ENCODE measurements around the gene SMARCE1. TPM values are rescaled to one million over a fixed set of nuclear protein-coding genes. Genes with fewer than 3 reads are reported as not detected.

The SMARCE1 gene
- total and polyA plus RNA-seq, 8 donors = 83.9 to 262 (median 227) TPM

GRCh38 chr17:40623419-40624210 is 24.0 kb downstream of the SMARCE1 start:
- H3K4me1 ChIP-seq = peaks cover 5 to 11% of the 10 kb centered on the region in 2 donors
- TF ChIP-seq CTCF (IDR thresholded peaks at IDR 0.05) = no peak
- intact Hi-C loops (cut with DNase I) = no loop called here
- H3K27me3 ChIP-seq = no peaks in the 10 kb centered on the region
- ATAC-seq = no peak
- H3K9me3 ChIP-seq = no peaks in the 10 kb centered on the region
- no peak for DNase-seq
- H3K36me3 ChIP-seq = peaks cover 0 to 19% of the 10 kb centered on the region in 2 donors
- no peak overlapping the region for H3K4me3 ChIP-seq
- H3K27ac ChIP-seq = no peak overlapping the region

GRCh38 chr17:40622509-40622928 is 25.1 kb downstream of the SMARCE1 start:
- Histone ChIP-seq H3K27ac (no peak overlapping the region), H3K9me3 (no peaks in the 10 kb centered on the region), H3K4me1 (peaks cover 5 to 16% of the 10 kb centered on the region in 2 donors), H3K4me3 (no peak overlapping the region), H3K27me3 (no peaks in the 10 kb centered on the region), H3K36me3 (peaks cover 0 to 8% of the 10 kb centered on the region in 2 donors)
- no peak for TF ChIP-seq CTCF (IDR thresholded peaks at IDR 0.05)
- ATAC-seq (no peak), DNase-seq (no peak)
- intact Hi-C loops (cut with DNase I) = no loop called here

GRCh38 chr17:40621578-40621977 is 26.0 kb downstream of the SMARCE1 start:
- ATAC-seq (no peak), DNase-seq (peak in 1 of 4 donors; percentile 26)
- H3K27ac ChIP-seq = no peak overlapping the region

GRCh38 chr17:40621019-40621418 is 26.6 kb downstream of the SMARCE1 start:
- H3K36me3 ChIP-seq = no peaks in the 10 kb centered on the region
- H3K9me3 ChIP-seq = no peaks in the 10 kb centered on the region
- no peaks in the 10 kb centered on the region for H3K27me3 ChIP-seq
- H3K4me3 ChIP-seq = no peak overlapping the region
- no peak for ATAC-seq
- no peak for TF ChIP-seq CTCF (IDR thresholded peaks at IDR 0.05)
- peaks cover 5 to 18% of the 10 kb centered on the region in 2 donors for H3K4me1 ChIP-seq
- no peak overlapping the region for H3K27ac ChIP-seq
- intact Hi-C loops (cut with DNase I) = no loop called here
- no peak for DNase-seq

More at GRCh38 chr17:40621578-40621977, 26.0 kb downstream of the SMARCE1 start:
- H3K36me3 ChIP-seq = no peaks in the 10 kb centered on the region
- H3K4me3 ChIP-seq = no peak overlapping the region
- no peak for TF ChIP-seq CTCF (IDR thresholded peaks at IDR 0.05)
- no peaks in the 10 kb centered on the region for H3K27me3 ChIP-seq
- intact Hi-C loops (cut with DNase I) = no loop called here
- peaks cover 5 to 18% of the 10 kb centered on the region in 2 donors for H3K4me1 ChIP-seq
- H3K9me3 ChIP-seq = no peaks in the 10 kb centered on the region

- Histone ChIP-seq H3K27ac (no peak overlapping the region), H3K36me3 (no peaks in the 10 kb centered on the region), H3K4me1 (peaks cover 5 to 28% of the 10 kb centered on the region in 2 donors), H3K9me3 (no peaks in the 10 kb centered on the region), H3K27me3 (no peaks in the 10 kb centered on the region), H3K4me3 (no peak overlapping the region)
- no peak for TF ChIP-seq CTCF (IDR thresholded peaks at IDR 0.05)
- ATAC-seq (no peak), DNase-seq (no peak)
- intact Hi-C loops (cut with DNase I) = loop anchor here in 1 of 2 donors (5.0 kb wide), 1 partner anchor 173 kb away; no protein-coding TSS in a partner anchor
Measured at GRCh38 chr17:40618754-40619625, 28.6 kb downstream of the SMARCE1 start.
